Activated T-cell treated with anti-CD3 and anti-CD28 coated beads for 24 hours (primary cell): ENCODE measurements around the gene UBL5.
"Not testable (repeated sequence)": the region's sequence is repeated elsewhere in the genome, so short reads cannot be mapped to it uniquely, and the experiment has no call there.

Experiments used
- DNase-seq: peaks from one replicate; pipeline ENCODE4 v3.0.0-alpha.2; 2020; ENCODE audit warnings: low read depth

UBL5 gene

DNA sequence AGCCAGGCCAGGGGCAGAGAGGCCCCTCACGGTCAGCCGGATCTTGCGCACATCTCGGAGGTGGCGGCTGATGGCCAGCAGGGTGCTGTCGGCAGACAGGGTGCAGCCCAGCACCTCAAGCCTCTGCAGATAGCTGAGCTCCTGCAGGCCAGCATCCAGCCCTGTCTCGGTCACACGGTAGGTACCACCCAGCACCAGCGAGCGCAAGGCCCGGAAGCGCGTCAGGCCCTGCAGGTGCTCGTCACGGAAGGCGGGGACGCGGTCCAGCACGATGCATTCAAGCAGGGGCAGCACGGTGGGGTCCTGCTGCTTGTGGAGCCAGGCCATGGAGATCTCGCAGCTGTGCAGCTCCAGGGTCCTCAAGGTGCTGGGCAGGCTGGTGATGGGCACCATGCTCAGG, 16.6 kb upstream of the UBL5 start:
- no peak for DNase-seq

DNA sequence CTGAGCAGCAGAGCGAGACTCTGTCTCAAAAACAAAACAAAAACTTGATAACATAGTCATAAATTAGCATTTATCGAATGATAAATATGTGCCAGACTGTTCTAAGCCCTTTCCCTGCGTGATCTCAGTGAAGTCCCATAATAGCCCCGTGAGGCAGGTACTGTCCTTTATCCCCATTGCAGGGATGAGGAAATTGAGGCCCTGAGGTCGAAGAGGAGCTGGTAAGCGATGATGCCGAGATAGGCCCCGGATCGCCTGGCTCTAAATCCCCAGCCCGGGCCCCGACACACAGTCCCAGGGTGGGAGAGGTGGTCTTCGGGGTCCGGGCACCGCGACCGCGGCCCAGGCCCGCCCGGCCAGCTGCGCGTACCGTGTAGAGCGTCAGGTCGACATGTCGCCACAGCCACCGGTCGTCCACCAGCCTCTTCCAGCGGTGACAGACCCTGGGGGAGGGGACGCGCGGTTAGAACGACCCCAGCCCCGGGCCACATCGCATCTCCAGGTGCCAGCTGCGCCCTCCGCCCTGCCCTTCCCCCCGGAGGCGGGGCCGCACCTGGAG, 9.5 kb upstream of the UBL5 start:
- no peak for DNase-seq

DNA sequence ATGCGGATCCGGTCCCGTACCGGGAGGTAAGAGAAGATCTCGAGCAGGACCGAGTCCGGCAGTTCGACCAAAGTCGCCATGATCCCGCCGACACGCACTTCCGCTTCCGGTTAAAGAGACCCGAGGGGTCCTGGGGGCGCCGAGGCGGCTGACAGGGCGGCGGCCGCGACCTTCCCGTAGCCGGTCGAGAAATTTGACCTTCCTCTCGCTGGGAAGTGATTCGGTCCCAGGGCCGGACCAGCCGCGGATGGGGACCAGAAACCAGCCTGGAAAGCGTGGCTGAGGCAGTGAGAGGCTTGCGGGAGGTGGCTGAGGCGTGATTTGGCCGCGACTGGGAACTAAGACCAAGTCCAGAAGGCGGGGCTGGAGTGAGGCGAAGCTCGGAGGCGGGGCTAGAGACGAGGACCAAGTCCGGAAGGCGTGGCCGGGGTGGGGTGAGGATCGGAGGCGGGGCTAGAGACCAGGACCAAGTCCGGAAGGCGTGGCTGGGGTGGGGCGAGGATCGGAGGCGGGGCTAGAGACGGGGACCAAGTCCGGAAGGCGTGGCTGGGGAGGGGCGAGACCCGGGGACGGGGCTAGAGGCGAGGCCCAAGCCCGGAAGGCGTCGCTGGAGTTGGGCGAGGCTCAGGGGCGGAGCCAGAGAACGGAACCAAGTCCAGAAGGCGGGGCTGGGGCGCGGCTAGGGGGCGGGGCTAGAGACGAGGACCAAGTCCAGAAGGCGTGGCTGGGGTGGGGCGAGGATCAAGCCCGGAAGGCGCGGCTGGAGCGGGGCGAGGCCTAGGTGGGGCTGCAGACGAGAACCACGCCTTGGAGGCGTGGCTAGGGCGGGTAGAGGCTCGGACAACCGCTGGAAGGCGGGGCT, 8.8 kb upstream of the UBL5 start, which contains the start of gene FBXL12:
FBXL12 (minus strand) TSS at position 346 of the 862 bp plus-strand sequence; CDS start at position 80, 266 bp downstream.
- DNase-seq = peak; percentile 100

DNA sequence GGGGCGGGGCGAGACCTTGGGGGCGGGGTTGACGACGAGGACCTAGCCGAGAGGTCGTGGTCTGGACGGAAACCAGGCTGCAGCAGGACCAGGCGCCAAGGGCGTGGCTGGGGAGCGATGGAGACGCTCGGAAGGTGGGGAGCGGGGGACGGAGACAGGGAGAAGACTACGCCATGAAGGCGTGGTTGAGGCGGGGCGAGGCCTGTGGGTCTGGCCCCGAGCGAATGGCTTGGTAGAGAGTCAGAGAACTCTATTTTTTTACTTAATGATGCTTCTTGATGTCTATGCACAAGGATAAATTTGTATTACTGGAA, 8.2 kb upstream of the UBL5 start:
- no peak for DNase-seq

DNA sequence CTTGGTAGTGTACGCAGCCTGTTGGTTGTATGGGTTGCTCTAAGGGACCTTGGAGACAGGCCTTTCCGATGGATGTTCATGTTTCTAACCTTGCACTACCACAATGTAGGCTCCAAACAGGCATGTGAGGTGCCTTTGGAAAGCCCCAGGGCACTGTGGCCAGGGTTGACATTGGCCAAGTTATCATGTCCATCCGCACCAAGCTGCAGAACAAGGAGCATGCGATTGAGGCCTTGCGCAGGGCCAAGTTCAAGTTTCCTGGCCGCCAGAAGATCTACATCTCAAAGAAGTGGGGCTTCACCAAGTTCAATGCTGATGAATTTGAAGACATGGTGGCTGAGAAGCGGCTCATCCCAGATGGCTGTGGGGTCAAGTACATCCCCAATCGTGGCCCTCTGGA, 7.7 kb upstream of the UBL5 start:
- DNase-seq = not testable (repeated sequence)

DNA sequence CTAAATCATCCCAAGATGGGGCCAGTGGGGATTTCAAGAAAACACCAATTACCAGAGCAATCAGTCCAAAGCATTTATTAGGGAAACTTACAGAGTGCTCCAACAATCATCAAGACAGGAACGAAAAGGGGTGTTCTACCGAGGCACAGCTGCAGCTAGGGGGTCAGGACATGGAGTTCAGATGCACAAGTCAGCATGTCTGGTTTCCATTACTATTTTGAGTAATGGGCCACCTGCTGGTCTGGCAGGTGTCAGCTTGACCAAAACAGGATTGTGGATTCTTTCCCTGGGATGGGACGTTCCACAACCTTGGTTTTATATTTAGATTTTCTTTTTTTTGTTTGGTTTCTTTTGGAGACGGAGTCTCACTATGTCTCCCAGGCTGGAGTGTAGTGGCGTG, 3.9 kb upstream of the UBL5 start:
- no peak for DNase-seq

DNA sequence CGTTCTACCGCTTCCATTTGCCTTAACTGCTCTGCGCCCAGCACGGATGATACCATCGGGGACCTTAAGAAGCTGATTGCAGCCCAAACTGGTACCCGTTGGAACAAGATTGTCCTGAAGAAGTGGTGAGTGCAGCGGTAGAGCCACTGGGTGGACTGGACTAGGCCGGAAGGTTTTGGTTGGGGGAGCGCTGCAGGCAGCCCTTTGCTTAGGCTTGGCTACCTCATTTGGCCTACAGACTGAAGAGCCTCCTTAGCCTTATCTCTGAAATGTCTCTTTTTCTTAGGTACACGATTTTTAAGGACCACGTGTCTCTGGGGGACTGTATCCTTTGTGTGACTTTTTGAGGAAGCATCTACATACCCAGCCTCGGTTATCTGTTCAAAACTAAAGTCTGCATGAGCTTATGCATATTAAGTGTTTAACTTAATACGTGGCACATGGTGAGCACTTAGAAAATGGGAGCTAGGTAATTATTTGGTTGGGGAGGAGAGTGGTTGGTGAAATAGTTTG, 889 bp downstream of the UBL5 start:
- no peak for DNase-seq

DNA sequence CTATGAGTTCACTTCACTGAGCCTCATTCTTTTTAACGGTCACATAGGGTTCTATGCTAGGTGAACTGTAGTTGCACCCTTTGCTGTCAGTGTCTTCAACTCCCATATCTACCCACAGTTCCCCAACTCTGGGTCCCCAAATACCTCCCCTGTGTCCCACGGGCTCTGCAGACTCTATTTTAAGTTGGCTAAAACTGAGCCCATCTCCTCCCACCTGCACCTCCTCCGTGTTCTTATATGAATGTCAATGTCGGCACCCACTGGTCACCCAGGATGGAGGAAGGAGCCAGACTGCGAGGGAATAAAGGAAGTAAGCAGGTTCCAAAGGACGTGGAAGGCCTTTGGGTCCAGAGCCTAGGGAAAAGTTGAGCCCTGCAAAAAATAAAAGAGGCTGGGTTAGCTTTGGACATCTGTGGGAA, 6.6 kb downstream of the UBL5 start:
- no peak for DNase-seq

DNA sequence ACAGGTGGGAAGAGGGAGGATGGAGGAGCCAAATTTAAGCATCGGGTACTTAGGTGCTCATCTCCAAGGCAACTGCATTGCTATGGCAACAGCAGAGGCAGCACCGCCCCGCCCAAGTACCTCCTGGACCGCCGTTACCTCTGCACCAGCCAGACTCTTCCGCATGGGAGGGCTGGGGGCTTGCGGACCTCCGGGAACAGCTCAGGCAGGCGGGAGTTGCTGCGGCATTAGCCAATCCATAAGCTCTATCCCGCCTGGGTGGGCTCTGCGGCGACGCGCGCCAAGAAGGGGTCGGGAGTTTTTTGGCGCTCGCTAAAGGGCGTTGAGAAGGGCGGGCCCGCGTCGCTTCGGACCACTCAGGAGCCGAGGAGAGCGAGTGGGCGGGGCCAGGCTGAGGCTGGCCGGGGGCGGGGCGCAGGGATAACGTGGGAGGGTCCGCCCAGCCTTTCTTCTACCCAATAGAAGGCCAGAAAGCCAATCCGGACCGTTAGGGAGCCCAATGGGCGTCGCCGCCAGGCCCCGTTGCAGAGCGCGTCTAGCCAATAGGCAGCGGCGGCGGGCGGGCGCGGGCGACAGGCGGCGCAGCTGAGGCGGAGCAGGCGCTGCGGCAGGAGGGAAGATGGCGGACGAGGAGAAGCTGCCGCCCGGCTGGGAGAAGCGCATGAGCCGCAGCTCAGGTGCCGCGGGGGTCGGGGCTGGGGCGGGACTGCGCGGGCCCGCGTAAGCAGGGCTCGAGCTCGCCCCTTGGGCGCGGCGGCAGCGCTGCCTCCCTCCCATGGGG, 7.2 kb downstream of the UBL5 start, which contains the start of gene PIN1:
PIN1 (plus strand) TSS at position 593 of the 781 bp plus-strand sequence; CDS start at position 620, 27 bp downstream.
- DNase-seq = peak; percentile 99

DNA sequence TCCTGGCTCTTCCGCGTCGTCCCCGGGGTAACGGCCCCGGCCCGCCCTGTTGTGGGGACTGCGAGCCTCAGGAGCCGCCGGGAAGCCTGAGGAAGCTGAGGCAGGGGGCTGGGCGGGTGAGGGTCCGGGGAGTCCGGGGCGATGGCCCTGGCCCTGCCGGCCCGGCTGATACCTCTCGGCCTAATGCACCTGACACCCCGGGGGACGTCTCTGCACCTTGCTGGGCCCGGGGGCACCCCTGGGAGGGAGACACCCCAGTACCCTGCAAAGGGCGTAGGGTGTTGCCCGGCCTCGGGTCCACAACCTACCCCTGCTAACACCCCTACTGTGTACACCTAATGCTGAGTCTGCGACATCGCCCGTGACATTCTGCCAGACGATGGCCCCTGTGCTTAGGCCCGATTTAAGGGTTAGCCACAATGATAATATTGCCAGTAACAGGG, 7.8 kb downstream of the UBL5 start:
- DNase-seq = no peak

DNA sequence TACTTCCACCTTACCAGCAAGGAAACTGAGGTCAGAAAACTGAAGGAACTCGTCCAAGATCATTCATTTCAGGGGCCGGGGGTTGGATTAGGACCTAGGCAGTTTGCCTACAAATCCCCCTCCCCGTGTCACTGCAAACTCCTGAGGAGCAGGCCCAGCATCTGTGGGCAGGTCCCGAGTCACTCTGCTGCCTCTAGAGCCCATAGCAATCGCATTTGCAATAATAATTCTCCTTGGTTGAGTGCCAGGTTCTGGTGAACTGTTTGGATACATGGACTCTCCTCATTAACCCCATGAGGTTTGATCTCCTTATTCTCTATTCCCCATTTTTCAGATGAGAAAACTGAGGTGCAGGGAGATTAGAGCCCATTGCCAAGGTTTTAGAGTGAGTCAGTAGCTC, 8.3 kb downstream of the UBL5 start:
- DNase-seq = no peak

DNA sequence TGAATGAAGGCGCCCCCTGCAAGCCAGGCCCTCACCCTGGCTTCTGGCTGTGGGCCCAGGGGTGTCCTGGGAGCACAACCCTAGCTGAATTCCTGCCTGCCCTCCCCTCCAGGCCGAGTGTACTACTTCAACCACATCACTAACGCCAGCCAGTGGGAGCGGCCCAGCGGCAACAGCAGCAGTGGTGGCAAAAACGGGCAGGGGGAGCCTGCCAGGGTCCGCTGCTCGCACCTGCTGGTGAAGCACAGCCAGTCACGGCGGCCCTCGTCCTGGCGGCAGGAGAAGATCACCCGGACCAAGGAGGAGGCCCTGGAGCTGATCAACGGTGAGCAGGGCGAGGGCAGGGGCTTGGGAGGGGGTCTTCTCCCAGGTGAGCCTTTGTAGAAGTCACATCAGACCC, 10.6 kb downstream of the UBL5 start:
- DNase-seq = no peak

DNA sequence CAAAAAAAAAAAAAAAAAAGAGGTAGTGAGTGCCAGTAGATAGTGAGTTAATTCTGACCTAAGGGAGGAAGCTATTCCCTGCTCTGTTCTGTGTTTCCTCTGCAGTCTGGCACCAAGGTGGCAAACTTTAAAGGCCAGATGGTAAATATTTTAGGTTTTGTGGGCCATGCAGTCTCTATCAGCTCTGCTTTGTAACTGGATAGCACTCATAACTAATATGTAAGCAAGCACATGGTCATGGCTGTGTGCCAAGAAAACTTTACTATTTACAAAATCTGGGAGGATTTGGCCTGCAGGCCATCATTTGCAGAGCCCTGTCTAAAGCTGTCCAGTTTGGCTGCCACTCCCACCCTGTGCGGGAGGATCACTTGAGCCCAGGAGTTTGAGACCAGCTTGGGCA, 11.7 kb downstream of the UBL5 start:
- no peak for DNase-seq

DNA sequence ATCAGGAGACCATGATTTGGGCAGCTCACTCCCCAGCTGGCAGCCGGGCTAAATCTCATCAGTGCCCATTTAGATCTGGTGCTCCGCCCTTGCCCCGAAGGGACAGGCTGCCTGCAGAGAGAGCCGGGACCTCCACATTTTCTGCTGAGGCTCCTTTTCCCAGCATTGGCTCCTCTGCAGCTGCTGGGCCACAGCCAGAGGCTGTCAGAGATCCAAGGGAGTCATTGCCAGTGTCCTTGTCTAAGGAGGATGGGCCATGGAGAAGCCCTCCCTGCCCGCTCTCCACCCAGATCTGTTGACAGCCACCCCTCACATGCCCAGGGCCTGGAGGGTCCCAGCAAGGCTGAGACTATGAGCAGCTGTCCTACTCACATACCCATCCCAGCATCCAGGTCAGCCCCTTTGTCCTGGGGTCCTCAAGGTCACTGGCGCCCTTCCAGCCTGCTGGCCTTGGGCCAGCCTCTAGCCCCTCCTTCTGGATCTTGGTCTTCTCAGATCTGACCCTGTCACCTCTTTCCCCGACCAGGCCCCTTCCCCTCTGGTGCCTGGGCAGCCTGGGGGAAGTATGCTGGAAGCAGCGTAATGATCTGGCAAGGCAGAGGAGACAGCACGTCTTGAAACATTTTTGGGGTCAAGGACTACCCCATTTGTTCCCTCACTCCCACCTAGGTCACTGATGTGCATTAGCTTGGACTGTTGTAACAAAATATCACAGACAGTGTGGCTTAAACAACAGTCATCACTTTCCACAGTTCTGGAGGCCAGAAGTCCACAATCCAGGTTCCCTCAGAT, 15.3 kb downstream of the UBL5 start:
- DNase-seq = no peak

DNA sequence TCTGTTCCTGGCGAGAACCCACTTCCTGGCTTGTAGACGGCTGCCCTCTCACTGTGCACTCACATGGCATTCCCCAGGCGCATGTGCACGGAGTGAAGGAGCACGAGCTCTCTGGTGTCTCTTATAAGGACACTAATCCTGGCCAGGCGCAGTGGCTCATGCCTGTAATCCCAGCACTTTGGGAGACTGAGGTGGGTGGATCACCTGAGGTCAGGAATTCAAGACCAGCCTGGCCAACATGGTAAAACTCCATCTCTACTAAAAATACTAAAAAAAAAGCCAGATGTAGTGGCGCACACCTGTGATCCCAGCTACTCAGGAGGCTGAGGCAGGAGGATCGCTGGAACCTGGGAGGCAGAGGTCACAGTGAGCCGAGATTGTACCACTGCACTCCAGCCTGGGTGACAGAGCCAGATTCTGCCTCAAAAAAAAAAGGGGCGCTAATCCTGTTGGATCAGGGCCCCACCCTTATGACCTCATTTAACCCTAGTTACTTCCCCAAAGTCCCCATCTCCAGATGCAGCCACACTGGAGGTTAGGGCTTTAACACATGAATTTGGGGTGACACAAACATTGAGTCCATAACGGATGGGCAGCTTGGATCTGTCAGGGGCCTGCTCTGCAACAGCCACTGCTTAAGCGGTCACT, 16.0 kb downstream of the UBL5 start:
- DNase-seq = not testable (repeated sequence)

DNA sequence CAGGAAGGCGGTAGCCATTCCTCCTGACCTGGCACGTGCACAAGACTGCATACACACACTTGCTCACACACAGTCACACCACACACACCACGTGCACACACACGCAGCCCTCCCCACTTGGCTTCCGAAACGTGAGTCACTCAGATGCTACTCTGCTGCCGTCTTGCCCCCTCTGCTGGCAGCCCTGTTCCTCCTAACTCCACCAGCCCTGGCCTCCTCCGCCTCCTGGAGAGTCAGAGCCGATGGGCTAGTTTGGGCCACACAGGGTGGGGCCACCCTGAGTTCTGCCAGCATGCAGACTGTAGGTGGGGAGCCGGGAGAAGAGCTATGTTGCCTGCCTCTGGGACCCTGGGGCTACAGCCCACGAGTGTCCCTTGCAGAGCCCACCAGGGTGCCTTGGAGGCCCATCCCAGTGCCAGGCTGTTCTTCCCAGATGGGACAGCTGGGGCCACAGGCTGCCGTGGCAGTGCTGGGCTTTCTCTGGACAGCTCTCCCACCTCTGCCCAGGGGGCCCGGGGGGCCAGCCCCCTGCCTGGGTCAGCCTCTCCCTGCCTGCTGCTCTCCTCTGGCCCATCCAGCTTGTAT, 19.5 kb downstream of the UBL5 start:
- peak; percentile 34 for DNase-seq

DNA sequence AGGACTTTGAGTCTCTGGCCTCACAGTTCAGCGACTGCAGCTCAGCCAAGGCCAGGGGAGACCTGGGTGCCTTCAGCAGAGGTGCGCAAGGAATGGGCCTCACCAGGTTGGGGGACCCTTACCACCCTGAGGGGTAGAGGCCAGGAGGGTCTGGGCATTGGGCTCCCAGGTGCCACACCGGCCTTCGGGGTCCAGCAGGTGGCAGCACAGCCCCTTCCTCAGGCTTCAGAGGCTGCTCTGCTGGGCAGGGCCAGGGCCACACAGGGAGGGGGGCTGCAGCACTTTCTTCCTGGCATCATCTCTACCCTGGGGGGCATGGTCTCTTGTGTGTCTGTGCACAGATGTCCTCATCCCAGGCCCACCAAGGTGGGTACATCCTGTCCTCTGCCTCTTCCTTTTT, 20.3 kb downstream of the UBL5 start:
- DNase-seq = no peak

DNA sequence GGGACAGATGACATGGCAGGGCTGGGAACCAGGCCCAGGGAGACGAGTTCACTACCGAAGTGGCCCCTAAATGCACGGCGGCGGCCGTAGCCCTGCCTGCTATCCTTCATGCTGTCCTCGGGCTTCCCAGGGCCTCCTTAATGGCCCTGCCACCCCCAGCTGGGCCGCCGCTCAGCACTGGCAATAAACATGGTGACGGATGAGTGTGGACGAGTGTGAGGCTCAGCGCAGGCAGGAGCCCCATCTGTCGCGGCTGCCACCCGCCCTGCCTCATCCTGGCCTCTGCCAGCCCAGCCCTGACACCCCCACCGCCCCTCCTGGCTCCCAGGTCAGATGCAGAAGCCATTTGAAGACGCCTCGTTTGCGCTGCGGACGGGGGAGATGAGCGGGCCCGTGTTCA, 21.0 kb downstream of the UBL5 start:
- DNase-seq = no peak

DNA sequence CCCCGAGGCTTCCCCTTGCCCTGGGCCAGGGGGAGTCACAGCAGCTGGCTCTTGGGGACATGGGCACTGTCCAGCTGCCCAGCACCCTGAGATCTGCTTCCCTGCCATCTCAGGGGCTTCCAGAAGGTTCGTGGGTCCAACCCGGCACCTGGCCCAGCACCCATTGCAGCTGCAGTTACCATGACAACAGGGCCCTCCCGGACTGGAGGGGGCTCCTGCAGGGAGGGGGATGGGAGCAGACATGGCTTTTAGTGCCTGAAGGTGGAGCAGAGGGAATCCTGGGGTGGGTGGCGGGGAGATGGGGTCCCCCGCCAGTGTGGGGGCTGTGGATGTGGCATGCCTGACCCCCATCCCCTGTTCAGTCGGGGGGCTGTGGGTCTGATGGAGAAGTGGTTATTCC, 22.1 kb downstream of the UBL5 start:
- DNase-seq = no peak

DNA sequence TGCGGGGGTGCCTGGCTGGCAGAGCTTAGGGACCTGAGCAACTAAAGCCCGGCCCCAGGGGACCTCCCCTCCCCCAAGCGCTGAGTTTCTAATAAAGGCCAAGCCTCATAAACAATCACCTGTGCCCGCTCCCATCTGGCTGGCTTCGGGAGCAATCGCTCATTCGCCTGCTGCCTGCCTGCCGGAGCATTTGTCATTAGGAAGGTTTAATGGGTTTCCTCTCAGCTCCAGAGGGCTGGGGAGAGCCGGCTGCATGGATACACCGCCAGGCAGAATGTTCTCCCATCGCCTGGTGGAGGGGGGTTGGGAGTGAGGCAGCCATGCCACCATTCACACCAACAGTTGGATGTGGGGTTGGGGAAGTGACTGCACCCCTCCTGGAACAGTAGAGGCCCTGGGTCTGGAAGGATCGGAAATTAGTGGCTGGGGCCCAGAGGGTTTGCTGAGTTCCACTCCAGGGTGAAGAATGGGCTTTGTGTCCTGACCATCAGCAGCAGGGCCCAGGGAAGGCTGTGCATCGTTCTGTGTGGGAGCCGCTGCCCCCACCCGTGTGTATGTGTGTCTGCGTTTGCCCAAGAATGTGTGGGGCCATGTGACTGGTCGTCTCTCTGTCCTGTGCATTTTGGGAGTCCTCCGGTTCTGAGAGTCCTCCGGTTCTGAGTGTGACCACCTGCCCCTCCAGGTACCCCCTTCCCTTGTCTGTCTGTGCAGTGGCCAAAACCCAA, 22.7 kb downstream of the UBL5 start:
- no peak for DNase-seq
